Keratinocyte (primary cell): ENCODE data around the gene SLC23A2. TPM values are rescaled to one million over a fixed set of nuclear protein-coding genes. Genes with fewer than 3 reads are reported as not detected.

Experiments
- DNase-seq: peaks from one replicate; pipeline ENCODE4 v3.0.0-alpha.2; 2011; ENCODE audit warnings: low read depth, missing footprints, low spot score
- FAIRE-seq: peaks from 2 replicates; lab custom pipeline; 2011; peaks lifted over from hg19 to GRCh38; lab: Jason Lieb, UNC
- H2AFZ ChIP-seq: 2 replicates; pipeline ENCODE4 v1.6.0; 2012; ENCODE audit warnings: low read length, control low read depth, inconsistent platforms; ENCODE audit not compliant: control insufficient read depth
- H3K27ac ChIP-seq: 2 replicates; pipeline ENCODE4 v1.5.1; 2011; ENCODE audit warnings: low read length; ENCODE audit not compliant: control insufficient read depth, insufficient read depth
- H3K27me3 ChIP-seq: 3 replicates; pipeline ENCODE4 v1.6.0; 2011; ENCODE audit warnings: low read length; ENCODE audit not compliant: control insufficient read depth, insufficient read depth; ENCODE audit errors: extremely low read depth
- H3K36me3 ChIP-seq, 2 experiments: 2 replicates in 1 of 2; 3 replicates in 1 of 2; pipeline ENCODE4 v1.5.1; 2011; ENCODE audit warnings: low read length in 2 of 2, mild to moderate bottlenecking in 1 of 2; ENCODE audit not compliant: control insufficient read depth in 2 of 2, insufficient read depth in 2 of 2; ENCODE audit errors: extremely low read depth in 1 of 2
- H3K4me1 ChIP-seq: 3 replicates; pipeline ENCODE4 v1.5.1; 2011; ENCODE audit warnings: low read length; ENCODE audit not compliant: control insufficient read depth, insufficient read depth; ENCODE audit errors: extremely low read depth
- H3K4me2 ChIP-seq: 3 replicates; pipeline ENCODE4 v1.6.0; 2011; ENCODE audit warnings: low read depth, low read length; ENCODE audit not compliant: control insufficient read depth, insufficient read depth; ENCODE audit errors: extremely low read depth
- H3K4me3 ChIP-seq, 3 experiments: fragments of 200-600 bp in 1 of 3; sonication (generic) in 1 of 3; 2 replicates in 2 of 3; 3 replicates in 1 of 3; pipeline ENCODE4 v1.5.1; 2011 to 2016; ENCODE audit warnings: low read length in 3 of 3, mild to moderate bottlenecking in 3 of 3, control low read depth in 2 of 3, inconsistent platforms in 1 of 3, low read depth in 1 of 3, mixed read lengths in 1 of 3, mixed run types in 1 of 3, moderate library complexity in 1 of 3; ENCODE audit not compliant: control insufficient read depth in 2 of 3, insufficient read depth in 2 of 3; ENCODE audit errors: extremely low read depth in 1 of 3
- H3K79me2 ChIP-seq: 2 replicates; pipeline ENCODE4 v1.6.0; 2012; ENCODE audit warnings: low read length; ENCODE audit not compliant: control insufficient read depth, insufficient read depth
- H3K9ac ChIP-seq: 3 replicates; pipeline ENCODE4 v1.6.0; 2011; ENCODE audit warnings: low read length; ENCODE audit not compliant: control insufficient read depth, insufficient read depth; ENCODE audit errors: extremely low read depth
- H3K9me1 ChIP-seq: 3 replicates; pipeline ENCODE4 v1.6.0; 2011; ENCODE audit warnings: low read length; ENCODE audit not compliant: control insufficient read depth, insufficient read depth; ENCODE audit errors: extremely low read depth
- H3K9me3 ChIP-seq: 2 replicates; pipeline ENCODE4 v1.5.1; 2012; ENCODE audit warnings: low read depth, low read length; ENCODE audit not compliant: control insufficient read depth
- H4K20me1 ChIP-seq: 3 replicates; pipeline ENCODE4 v1.6.0; 2011; ENCODE audit warnings: low read length; ENCODE audit not compliant: control insufficient read depth, insufficient read depth; ENCODE audit errors: extremely low read depth
- CTCF ChIP-seq, 3 experiments: IDR thresholded peaks in 1 of 3; conservative IDR thresholded peaks in 1 of 3; optimal IDR thresholded peaks in 1 of 3; 2 replicates in 2 of 3; 3 replicates in 1 of 3; pipeline versions ENCODE3 to v1.5.1; 2011; ENCODE audit warnings: low read length in 3 of 3, mild to moderate bottlenecking in 3 of 3, moderate library complexity in 2 of 3, control low read depth in 1 of 3, inconsistent platforms in 1 of 3; ENCODE audit not compliant: insufficient read depth in 2 of 3; ENCODE audit errors: extremely low read depth in 1 of 3
- EZH2 ChIP-seq: IDR thresholded peaks from one replicate; pipeline ENCODE4 v1.6.1; 2012; ENCODE audit warnings: inconsistent platforms, mild to moderate bottlenecking, low read length, moderate library complexity
- dilution Hi-C: fragments of 300-500 bp; cut with MboI; formaldehyde crosslinking; loops from one replicate; pipeline ENCODE4 v1.7.0; 2020; ENCODE audit warnings: low sequenced_read_pairs; ENCODE audit not compliant: extremely low pct_ligation_motif_present
- polyA plus RNA-seq, 5 experiments: library from polyadenylated mRNA; depleted of rRNA in 3 of 5; stranded (reverse) in 3 of 5; stranded (forward) in 1 of 5; unstranded in 1 of 5; fragments of >200 nt; gene quantifications; 1 replicate in 1 of 5; 2 replicates in 3 of 5; 3 replicates in 1 of 5; pipeline versions ENCODE4 v1.2.1 to v1.2.3, GENCODE V29; 2011 to 2012; ENCODE audit warnings: missing spikeins in 2 of 5, low read depth in 1 of 5, low replicate concordance in 1 of 5

Gene SLC23A2
- polyA plus RNA-seq, 1 donor (not counting 4 experiments of a cell fraction or from before 2014, with no cell fraction given), result 13.4 TPM

DNA sequence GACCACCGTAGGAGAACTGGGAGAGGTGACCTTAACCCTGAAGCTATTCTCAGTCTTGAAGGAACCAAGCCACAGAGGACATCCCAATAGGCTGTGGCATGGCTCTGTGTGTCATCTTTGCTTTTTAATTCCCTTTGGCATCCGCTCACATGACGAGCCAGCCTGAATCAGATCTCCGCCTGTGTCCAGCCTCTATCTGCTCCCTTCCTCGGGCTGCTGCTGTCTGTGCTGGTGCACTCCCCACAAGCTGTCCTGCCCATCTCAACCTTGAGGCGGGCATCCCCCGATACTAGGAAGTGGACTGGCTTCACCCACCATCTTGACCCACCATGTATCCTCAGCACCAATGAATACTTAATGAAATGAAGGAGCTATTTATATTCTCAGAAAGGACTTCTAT is 111.9 kb downstream of the SLC23A2 start:
- Histone ChIP-seq H3K9me3 (no peaks in the 10 kb centered on the region), H3K27ac (no peak overlapping the region), H3K9me1 (no peaks in the 10 kb centered on the region), H3K27me3 (no peaks in the 10 kb centered on the region), H3K4me2 (no peak overlapping the region), H2AFZ (no peak overlapping the region), H3K9ac (no peak overlapping the region), H4K20me1 (no peaks in the 10 kb centered on the region), H3K36me3 (peaks cover 0 to 11% of the 10 kb centered on the region in 2 experiments), H3K79me2 (no peaks in the 10 kb centered on the region), H3K4me3 (no peak overlapping the region), H3K4me1 (no peaks in the 10 kb centered on the region)
- FAIRE-seq (no peak), DNase-seq (no peak)
- no peak for TF ChIP-seq EZH2
- dilution Hi-C loops, result no loop called here

GRCh38 chr20:4887586-4887985 is 113.7 kb downstream of the SLC23A2 start:
- no peaks in the 10 kb centered on the region for H4K20me1 ChIP-seq
- H3K27ac ChIP-seq, result no peak overlapping the region
- no peaks in the 10 kb centered on the region for H3K9me3 ChIP-seq
- TF ChIP-seq CTCF (optimal IDR thresholded peaks at IDR 0.05 in 1 of 3, IDR thresholded peaks at IDR 0.05 in 1 of 3, conservative IDR thresholded peaks at IDR 0.05 in 1 of 3; ENCODE audit: extremely low read depth in 1 of 3, insufficient read depth in 2 of 3, low read length in 3 of 3) (no peak), EZH2 (no peak)
- FAIRE-seq (no peak), DNase-seq (no peak)
- H3K4me2 ChIP-seq, result no peak overlapping the region
- no peaks in the 10 kb centered on the region for H3K4me1 ChIP-seq
- no peaks in the 10 kb centered on the region for H3K79me2 ChIP-seq
- H2AFZ ChIP-seq, result no peak overlapping the region
- H3K27me3 ChIP-seq, result no peaks in the 10 kb centered on the region
- H3K36me3 ChIP-seq, result peaks cover 0 to 12% of the 10 kb centered on the region in 2 experiments
- no peak overlapping the region for H3K4me3 ChIP-seq
- H3K9ac ChIP-seq, result no peak overlapping the region
- dilution Hi-C loops, result no loop called here
- no peaks in the 10 kb centered on the region for H3K9me1 ChIP-seq
